ENCODE measurements around the gene HLCS. TPM values are rescaled to one million over a fixed set of nuclear protein-coding genes. Genes with fewer than 3 reads are reported as not detected.

The HLCS gene
- total and polyA plus RNA-seq, 2 donors (not counting 3 experiments of a cell fraction or from before 2014, with no cell fraction given): 6.7 to 17.2 TPM

GRCh38 chr21:36909901-36910561 is 56.4 kb downstream of the HLCS start:
- peak; percentile 98 for FAIRE-seq
- Histone ChIP-seq H3K79me2 (ENCODE audit: control insufficient read depth, insufficient read depth, low read length) (no peaks in the 10 kb centered on the region), H3K27me3 (ENCODE audit: control insufficient read depth in 2 of 2, insufficient read depth in 2 of 2, low read length in 2 of 2) (no peaks in the 10 kb centered on the region), H3K4me2 (ENCODE audit: insufficient read depth, low read length) (no peak overlapping the region), H3K36me3 (ENCODE audit: control insufficient read depth in 2 of 2, extremely low read depth in 1 of 2, insufficient read depth in 2 of 2, low read length in 2 of 2) (no peaks in the 10 kb centered on the region), H2AFZ (ENCODE audit: low read depth, low read length) (no peak overlapping the region), H3K9me3 (replicated peaks; ENCODE audit: control insufficient read depth, insufficient read depth, low read length) (no peaks in the 10 kb centered on the region), H3K27ac (ENCODE audit: insufficient read depth, low read depth, low read length) (peak overlapping the region; percentile 99), H4K20me1 (replicated peaks; ENCODE audit: control insufficient read depth, extremely low read depth, insufficient read depth, low read length) (no peaks in the 10 kb centered on the region), H3K4me3 (replicated peaks in 1 of 3; ENCODE audit: insufficient read depth in 1 of 3, low read depth in 1 of 3, low read length in 3 of 3) (no peak overlapping the region), H3K4me1 (ENCODE audit: control insufficient read depth, extremely low read depth, insufficient read depth, low read length) (peaks cover 6% of the 10 kb centered on the region), H3K9ac (replicated peaks; ENCODE audit: extremely low read depth, insufficient read depth, low read length) (peak overlapping the region; percentile 73), H3K9me1 (replicated peaks; ENCODE audit: control insufficient read depth, extremely low read depth, insufficient read depth, low read length) (no peaks in the 10 kb centered on the region)
- ChIA-PET POLR2A (no interaction called here), CTCF (interaction anchor here (1.9 kb wide), 1 partner anchor 162 kb away, joined by 4 read pairs; no protein-coding TSS in a partner anchor)
- TF ChIP-seq JUN (IDR thresholded peaks at IDR 0.05; ENCODE audit: borderline replicate concordance, insufficient read depth, insufficient read length, low read depth) (peak; percentile 94), MAX (IDR thresholded peaks at IDR 0.05; ENCODE audit: insufficient read depth, insufficient read length) (no peak), POLR2AphosphoS5 (IDR thresholded peaks at IDR 0.05; ENCODE audit: insufficient read depth, low read depth, low read length) (no peak), CTCF (IDR thresholded peaks at IDR 0.05; ENCODE audit: extremely low read depth in 1 of 2, insufficient read depth in 1 of 2, low read depth in 1 of 2, low read length in 2 of 2) (no peak), FOS (IDR thresholded peaks at IDR 0.05; ENCODE audit: borderline replicate concordance, insufficient read depth, low read length) (peak; percentile 73)
- BruUV-seq (replicated peaks): TSS peak; percentile 94
- intact Hi-C loops (cut with micrococcal nuclease): loop anchor here (1.0 kb wide), 2 partner anchors 49 to 480 kb away; no protein-coding TSS in a partner anchor
- dilution Hi-C loops (cut with MboI; ENCODE audit: extremely low pct_ligation_motif_present, low sequenced_read_pairs): no loop called here
- DNase-seq (ENCODE audit: low read depth, low spot score): peak; percentile 86

Data from endothelial cell of umbilical vein (primary cell).